Activated naive CD8-positive, alpha-beta T cell treated with anti-CD3 and anti-CD28 coated beads, Interleukin-2, amount 50 U/mL, for 16 hours (primary cell): ENCODE data around the gene B4GALT1.

Experiments used
- DNase-seq: peaks from one replicate; pipeline ENCODE4 v3.0.0-alpha.2; 2020; ENCODE audit warnings: low read depth, low spot score

Gene B4GALT1

GRCh38 chr9:33124751-33125381 lies 42.3 kb downstream of the B4GALT1 start:
- DNase-seq, result no peak

- no peak for DNase-seq
These were observed 43.1 kb downstream of the B4GALT1 start for GRCh38 chr9:33124046-33124445.

GRCh38 chr9:33123407-33124031 lies 43.6 kb downstream of the B4GALT1 start:
- DNase-seq, result no peak

GRCh38 chr9:33120620-33121019 lies 46.5 kb downstream of the B4GALT1 start:
- no peak for DNase-seq

GRCh38 chr9:33117796-33118195 lies 49.3 kb downstream of the B4GALT1 start:
- no peak for DNase-seq

GRCh38 chr9:33117306-33117705 lies 49.8 kb downstream of the B4GALT1 start:
- DNase-seq, result no peak

GRCh38 chr9:33116860-33117259 lies 50.3 kb downstream of the B4GALT1 start:
- no peak for DNase-seq

GRCh38 chr9:33114746-33115145 lies 52.4 kb downstream of the B4GALT1 start:
- no peak for DNase-seq

- no peak for DNase-seq
These were observed 53.2 kb downstream of the B4GALT1 start for GRCh38 chr9:33113799-33114547.

- DNase-seq, result no peak
These were observed 55.0 kb downstream of the B4GALT1 start for GRCh38 chr9:33112094-33112493.

GRCh38 chr9:33111631-33112030 lies 55.5 kb downstream of the B4GALT1 start:
- DNase-seq, result no peak

GRCh38 chr9:33110686-33111085 lies 56.5 kb downstream of the B4GALT1 start:
- DNase-seq, result no peak

GRCh38 chr9:33109850-33110595 lies 57.1 kb downstream of the B4GALT1 start:
- DNase-seq, result no peak

GRCh38 chr9:33109097-33109496 lies 58.0 kb downstream of the B4GALT1 start:
- no peak for DNase-seq

- DNase-seq, result no peak
These were observed 58.7 kb downstream of the B4GALT1 start for GRCh38 chr9:33108472-33108871.

- DNase-seq, result no peak
These were observed 59.4 kb downstream of the B4GALT1 start for GRCh38 chr9:33107762-33108161.

- DNase-seq, result no peak
These were observed 60.1 kb downstream of the B4GALT1 start for GRCh38 chr9:33106827-33107621.

- DNase-seq, result no peak
These were observed 60.8 kb downstream of the B4GALT1 start for GRCh38 chr9:33106372-33106771.

- DNase-seq, result no peak
These were observed 61.2 kb downstream of the B4GALT1 start for GRCh38 chr9:33105959-33106358.

GRCh38 chr9:33105504-33105903 lies 61.6 kb downstream of the B4GALT1 start:
- DNase-seq, result no peak

- no peak for DNase-seq
These were observed 62.7 kb downstream of the B4GALT1 start for GRCh38 chr9:33104401-33104800.
